Panc1 (cell line): ENCODE measurements around the gene ADIPOR2. TPM values are rescaled to one million over a fixed set of nuclear protein-coding genes. Genes with fewer than 3 reads are reported as not detected.

Experiments used
- ATAC-seq: fragments of 200-7000 bp; cut with Tn5 transposase; 2 replicates; pipeline ENCODE4 v1.9.1; 2020; ENCODE audit warnings: mild to moderate bottlenecking, moderate library complexity
- BruUV-seq: library from RNA; stranded (reverse); fragments of 400-500 nt; replicated peaks from 2 replicates; lab custom pipeline; 2021; lab: Mats Ljungman, UMichigan
- CTCF ChIA-PET: fragments of 300-600 bp; sonication (Branson Sonifier 250); formaldehyde crosslinking; loops from one replicate; lab custom pipeline; 2022; ENCODE audit warnings: antibody characterized with exemption; lab: Charles Lee
- POLR2A ChIA-PET: fragments of 300-600 bp; sonication (Branson Sonifier 250); formaldehyde crosslinking; loops from one replicate; lab custom pipeline; 2022; ENCODE audit warnings: antibody characterized with exemption; lab: Charles Lee
- DNase-seq: peaks from one replicate; pipeline ENCODE4 v3.0.0-alpha.2; 2010; ENCODE audit warnings: low read depth, low spot score
- H3K27ac ChIP-seq: 2 replicates; pipeline ENCODE4 v1.5.1; 2011; ENCODE audit warnings: mild to moderate bottlenecking, low read length, inconsistent platforms
- H3K27me3 ChIP-seq: fragments of 200-500 bp; sonication (Bioruptor generic); 2 replicates; pipeline ENCODE4 v1.6.0; 2014; ENCODE audit warnings: low read length, inconsistent platforms; ENCODE audit not compliant: control insufficient read depth, insufficient read depth
- H3K36me3 ChIP-seq: fragments of 200-500 bp; sonication (Bioruptor generic); 2 replicates; pipeline ENCODE4 v1.5.1; 2014; ENCODE audit warnings: inconsistent platforms, mild to moderate bottlenecking, low read length, moderate library complexity; ENCODE audit not compliant: control insufficient read depth, insufficient read depth
- H3K4me1 ChIP-seq: 2 replicates; pipeline ENCODE4 v1.5.1; 2011; ENCODE audit warnings: inconsistent platforms, mild to moderate bottlenecking, low read length, moderate library complexity; ENCODE audit not compliant: control insufficient read depth, insufficient read depth
- H3K4me3 ChIP-seq, 2 experiments: 2 replicates each; pipeline ENCODE4 v1.5.1; 2011 to 2012; ENCODE audit warnings: low read depth in 2 of 2, low read length in 2 of 2, mild to moderate bottlenecking in 2 of 2, inconsistent platforms in 1 of 2, moderate library complexity in 1 of 2
- H3K9me3 ChIP-seq: fragments of 200-500 bp; sonication (Bioruptor generic); 2 replicates; pipeline ENCODE4 v1.5.1; 2014; ENCODE audit warnings: low read depth, mild to moderate bottlenecking, inconsistent platforms, low read length, moderate library complexity; ENCODE audit not compliant: control insufficient read depth, insufficient read depth
- CTCF ChIP-seq: fragments of 450-650 bp; IDR thresholded peaks from 2 replicates; pipeline ENCODE4 v1.5.1; 2017; ENCODE audit warnings: mild to moderate bottlenecking
- POLR2AphosphoS5 ChIP-seq: IDR thresholded peaks from 2 replicates; pipeline ENCODE4 v1.6.1; 2012; ENCODE audit warnings: mild to moderate bottlenecking, low read depth, low read length, moderate library complexity
- REST ChIP-seq, 2 experiments: IDR thresholded peaks; 2 replicates each; pipeline ENCODE4 v1.6.1; 2011 to 2012; ENCODE audit warnings: low read depth in 2 of 2, control low read depth in 1 of 2, low read length in 1 of 2, mild to moderate bottlenecking in 1 of 2, moderate library complexity in 1 of 2; ENCODE audit not compliant: insufficient read depth in 1 of 2
- SIN3A ChIP-seq: IDR thresholded peaks from 2 replicates; pipeline ENCODE4 v1.6.1; 2012; ENCODE audit warnings: low read depth, mild to moderate bottlenecking, low read length, moderate library complexity, borderline replicate concordance; ENCODE audit not compliant: insufficient read depth
- TCF7L2 ChIP-seq: IDR thresholded peaks from 2 replicates; pipeline ENCODE4 v1.6.1; 2011; ENCODE audit warnings: mild to moderate bottlenecking, low read depth, low read length, inconsistent platforms
- in situ Hi-C: cut with HindIII; loops from 2 replicates; pipeline ENCODE4 v1.10.0; 2016; ENCODE audit warnings: low sequenced_read_pairs, low pct_unique_long_range_greater_than_20kb
- intact Hi-C: fragments of 100-400 bp; cut with micrococcal nuclease; formaldehyde crosslinking; loops from one replicate; pipeline ENCODE4 v1.10.0; 2022; ENCODE audit not compliant: unreplicated experiment
- total RNA-seq: library from RNA; stranded (reverse); gene quantifications from one replicate; pipeline ENCODE4 v1.2.1, GENCODE V29; 2021; ENCODE audit not compliant: unreplicated experiment

ADIPOR2 gene
- total RNA-seq, 1 experiment from 2014 or later = 76.0 TPM

- no peaks in the 10 kb centered on the region for H3K36me3 ChIP-seq
- ATAC-seq (no peak), DNase-seq (no peak)
- TF ChIP-seq REST (IDR thresholded peaks at IDR 0.05; ENCODE audit: insufficient read depth in 1 of 2, low read depth in 2 of 2, low read length in 1 of 2) (no peak), POLR2AphosphoS5 (no peak), TCF7L2 (no peak), SIN3A (no peak), CTCF (no peak)
- in situ Hi-C loops (no loop called here), intact Hi-C loops (no loop called here)
- H3K27me3 ChIP-seq = no peaks in the 10 kb centered on the region; the same call in 1 of the 2 replicates
- H3K4me3 ChIP-seq = no peak overlapping the region
- no TSS peak for BruUV-seq
- no peaks in the 10 kb centered on the region for H3K9me3 ChIP-seq
- no peaks in the 10 kb centered on the region for H3K4me1 ChIP-seq
- CTCF ChIA-PET = interaction anchor here (0.6 kb wide), 1 partner anchor 167 kb away, joined by 11 read pairs; no protein-coding TSS in a partner anchor
- no peak overlapping the region for H3K27ac ChIP-seq
- POLR2A ChIA-PET = no interaction called here
Observed at GRCh38 chr12:1819571-1819970, 128.7 kb downstream of the ADIPOR2 start.

- TF ChIP-seq TCF7L2 (no peak), SIN3A (no peak), POLR2AphosphoS5 (no peak), REST (IDR thresholded peaks at IDR 0.05; ENCODE audit: insufficient read depth in 1 of 2, low read depth in 2 of 2, low read length in 1 of 2) (no peak), CTCF (no peak)
- H3K4me3 ChIP-seq = no peak within 1 kb of the TSS
- no TSS peak for BruUV-seq
- DNase-seq = no peak
- H3K27me3 ChIP-seq = no peaks in the 10 kb centered on the region; the same call in 1 of the 2 replicates
- ChIA-PET POLR2A (no interaction called here), CTCF (interaction anchor here (0.7 kb wide), 1 partner anchor 15 kb away, joined by 3 read pairs; no protein-coding TSS in a partner anchor)
- H3K9me3 ChIP-seq = no peaks in the 10 kb centered on the region
- no peak for ATAC-seq
- no peaks in the 10 kb centered on the region for H3K4me1 ChIP-seq
- H3K36me3 ChIP-seq = no peaks in the 10 kb centered on the region
- intact Hi-C loops (no loop called here), in situ Hi-C loops (no loop called here)
- H3K27ac ChIP-seq = no peak within 1 kb of the TSS
Observed at GRCh38 chr12:1820191-1820895, 129.5 kb downstream of the ADIPOR2 start, which contains the start of gene LRTM2. TSS of gene LRTM2 (plus strand) at chr12:1820565. CDS start at chr12:1828149, 7,584 bp downstream.
